GM18526 (cell line): ENCODE results near the gene ABCA12.

Experiments
- POLR2A ChIP-seq: IDR thresholded peaks from 3 replicates; pipeline ENCODE4 v1.6.1; 2011; ENCODE audit not compliant: insufficient read length; ENCODE audit errors: extremely low read depth

ABCA12 gene

DNA sequence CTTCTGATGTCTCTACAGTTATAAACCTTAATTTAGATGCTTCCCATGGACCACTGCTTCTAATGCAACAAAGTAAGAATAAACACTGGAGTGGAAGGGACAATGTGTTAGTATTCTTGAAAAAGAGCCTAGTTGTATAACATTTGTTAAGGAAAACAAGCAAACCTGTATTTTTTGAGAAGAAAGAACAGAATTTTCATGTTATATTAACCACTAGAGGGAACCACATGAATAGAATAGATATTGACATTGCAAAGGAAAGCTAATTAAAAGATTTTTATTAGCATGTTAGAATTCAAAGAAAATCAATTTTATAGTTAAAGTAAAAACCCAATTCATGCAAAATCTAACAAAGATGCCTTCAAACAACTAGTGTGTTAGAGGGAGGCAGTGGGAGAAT lies 177.7 kb downstream of the ABCA12 start:
- TF ChIP-seq POLR2A: no peak

DNA sequence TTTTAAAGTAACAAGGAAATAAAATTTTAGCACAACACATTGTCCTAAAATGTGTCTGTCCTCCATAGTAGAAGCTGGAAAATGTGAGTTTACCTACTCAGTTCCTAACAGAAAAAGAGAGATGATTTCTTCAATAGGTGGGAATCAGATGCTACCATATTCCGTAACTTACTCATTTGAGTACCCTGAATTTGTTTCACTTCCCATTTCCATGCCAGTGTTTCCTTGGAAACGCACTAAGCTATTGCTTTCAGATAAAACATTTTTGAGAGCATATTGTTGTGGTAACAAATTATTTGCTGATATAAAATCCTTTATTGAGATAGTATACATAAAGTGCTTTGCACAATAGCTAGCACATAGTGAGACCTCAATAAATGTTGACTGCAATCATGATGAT lies 191.5 kb downstream of the ABCA12 start:
- TF ChIP-seq POLR2A: no peak

DNA sequence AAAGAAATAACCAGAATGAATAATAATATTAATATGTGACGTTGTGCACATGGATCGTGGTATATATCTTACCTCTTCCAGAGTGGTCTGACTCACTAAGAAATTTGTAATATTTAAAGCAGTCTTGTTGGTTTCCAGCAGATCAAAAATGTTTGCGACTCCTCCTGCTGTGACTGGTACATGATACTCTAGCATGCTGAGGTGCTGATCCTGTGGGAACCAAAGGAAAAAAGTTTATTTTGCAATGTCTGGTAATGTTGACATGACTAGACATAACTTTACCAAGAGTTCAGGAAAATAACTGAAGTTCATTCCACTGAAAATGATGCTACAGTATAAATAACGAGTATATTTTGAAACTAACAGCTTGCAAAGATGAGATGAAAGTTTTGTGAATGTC lies 204.4 kb downstream of the ABCA12 start:
- no peak for TF ChIP-seq POLR2A

DNA sequence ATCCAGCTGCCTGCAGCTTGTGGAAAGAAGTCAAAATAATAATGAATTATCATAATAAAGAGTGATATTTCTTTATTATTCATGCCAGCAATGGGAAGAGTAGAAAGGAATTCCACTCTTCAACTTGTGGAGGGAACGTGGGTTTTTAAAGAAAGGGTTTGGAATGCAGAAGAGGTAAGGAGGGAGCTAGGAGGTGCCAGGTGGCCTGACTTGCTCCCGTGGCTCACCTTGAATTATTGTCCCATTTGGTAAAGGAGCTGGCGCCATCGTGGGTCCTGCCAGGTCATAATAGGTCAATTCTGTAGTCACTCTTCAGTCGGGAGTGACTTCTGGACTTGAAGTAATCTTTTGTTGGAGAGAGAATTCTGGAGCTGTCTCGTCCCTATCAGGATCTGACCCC lies 233.8 kb downstream of the ABCA12 start:
- TF ChIP-seq POLR2A: no peak

DNA sequence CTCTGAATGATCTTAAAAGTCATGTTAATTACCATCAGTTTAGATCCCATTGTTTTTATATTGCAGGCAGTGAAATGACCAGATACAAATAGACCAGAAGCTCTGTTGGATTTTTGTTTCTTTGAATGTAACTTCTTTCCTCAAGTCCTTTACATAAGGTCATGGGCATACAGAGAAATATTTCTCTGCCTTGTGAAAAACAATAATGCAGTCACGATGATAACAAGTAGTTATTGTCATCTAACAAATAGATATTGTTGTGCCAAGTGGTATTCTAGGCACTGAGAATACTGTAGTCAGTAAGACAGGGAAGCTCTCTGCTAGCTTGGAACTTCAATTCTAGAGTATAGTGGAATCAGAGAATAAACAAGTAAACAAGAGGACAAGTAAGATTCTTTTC lies 234.2 kb downstream of the ABCA12 start:
- no peak for TF ChIP-seq POLR2A

DNA sequence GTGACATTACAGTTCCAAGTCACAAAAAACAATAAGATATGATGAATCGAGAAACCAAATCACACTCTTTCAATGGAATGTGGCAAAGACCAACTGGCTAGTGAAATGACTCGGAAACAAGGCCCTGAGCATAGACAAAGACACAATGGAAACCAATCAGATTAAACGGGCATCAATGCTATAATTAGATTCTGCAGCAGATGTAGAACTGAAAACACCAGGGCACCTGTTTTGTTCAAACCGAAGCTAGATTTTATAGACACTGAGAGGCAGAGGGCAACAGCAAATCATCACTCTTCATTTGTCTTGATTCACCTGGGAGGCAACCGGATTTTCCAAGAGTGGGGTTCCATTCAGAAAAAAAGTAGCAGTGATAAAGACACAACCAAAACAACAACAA lies 236.1 kb downstream of the ABCA12 start:
- TF ChIP-seq POLR2A: no peak

DNA sequence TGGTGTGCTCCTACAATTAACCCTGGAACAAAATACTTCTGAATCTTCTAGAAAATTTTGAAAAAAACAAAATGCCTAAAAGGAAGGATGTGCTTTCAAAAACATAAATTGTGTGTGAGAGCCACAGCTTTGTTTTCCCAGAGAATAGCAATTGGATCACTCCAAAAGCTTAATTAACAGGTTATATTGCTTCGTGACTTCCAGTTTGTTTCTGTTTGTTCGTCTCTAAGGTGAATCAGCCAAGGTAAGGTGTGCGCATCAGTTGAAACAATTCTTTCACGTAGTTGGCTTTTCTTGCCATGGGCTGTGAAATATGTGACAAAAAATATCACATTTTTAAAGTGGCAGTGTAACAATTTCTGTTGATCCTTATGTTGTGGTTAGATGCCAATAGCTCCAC lies 238.7 kb downstream of the ABCA12 start:
- TF ChIP-seq POLR2A: no peak

DNA sequence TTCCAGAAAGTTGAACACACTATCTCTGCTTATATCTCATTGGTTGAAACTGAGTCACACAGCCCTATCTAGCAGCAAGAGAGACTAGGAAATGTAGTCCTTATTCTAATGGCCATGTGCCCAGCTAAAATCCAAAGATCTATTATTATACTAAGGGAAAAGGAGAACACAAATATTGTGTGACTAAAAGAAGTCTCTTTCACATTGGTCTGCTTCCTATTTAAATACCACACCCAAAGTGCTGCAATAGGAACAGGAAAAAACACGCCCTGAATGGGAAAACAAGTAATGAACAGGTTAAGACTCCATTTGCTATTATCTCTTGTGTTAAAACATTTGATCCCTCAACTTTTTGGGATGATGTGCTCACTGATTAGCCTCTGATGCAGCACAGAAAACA lies 242.2 kb downstream of the ABCA12 start:
- no peak for TF ChIP-seq POLR2A

DNA sequence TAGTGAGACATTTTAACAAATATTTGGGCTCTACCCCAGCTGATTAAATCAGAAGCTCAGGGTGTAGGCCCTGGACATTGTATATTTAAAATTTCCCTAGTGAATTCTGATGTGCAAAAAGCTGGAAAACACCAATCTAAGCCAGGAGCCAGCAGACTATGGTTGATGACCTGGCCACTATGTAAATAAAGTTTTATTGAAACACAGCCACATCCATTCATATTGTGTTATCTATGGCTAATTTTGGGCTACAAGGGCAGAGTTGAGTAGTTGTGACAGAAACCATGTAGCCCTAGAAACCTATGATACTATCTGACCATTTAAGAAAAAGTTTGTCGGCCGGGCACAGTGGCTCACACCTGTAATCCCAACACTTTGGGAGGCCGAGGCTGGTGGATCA lies 243.0 kb downstream of the ABCA12 start:
- no peak for TF ChIP-seq POLR2A

DNA sequence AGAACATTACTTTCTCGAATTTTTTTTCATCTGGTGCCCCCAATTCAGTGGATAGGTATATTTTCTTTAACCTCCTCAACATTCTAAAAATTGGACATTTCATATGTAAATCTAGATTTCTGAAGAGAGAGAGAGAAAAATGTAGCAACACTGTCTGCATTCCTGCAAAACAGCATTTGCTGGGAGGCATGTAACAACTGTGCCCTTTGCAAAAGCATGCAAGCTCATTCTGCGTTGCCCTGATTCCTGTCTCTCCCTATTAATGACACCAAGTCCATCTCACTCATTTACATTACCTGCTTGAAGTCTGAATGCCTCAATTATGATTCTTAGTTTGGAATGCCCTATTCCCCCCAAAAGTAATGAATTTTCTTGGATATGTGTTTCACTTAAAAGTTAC lies 249.1 kb downstream of the ABCA12 start:
- TF ChIP-seq POLR2A: no peak

DNA sequence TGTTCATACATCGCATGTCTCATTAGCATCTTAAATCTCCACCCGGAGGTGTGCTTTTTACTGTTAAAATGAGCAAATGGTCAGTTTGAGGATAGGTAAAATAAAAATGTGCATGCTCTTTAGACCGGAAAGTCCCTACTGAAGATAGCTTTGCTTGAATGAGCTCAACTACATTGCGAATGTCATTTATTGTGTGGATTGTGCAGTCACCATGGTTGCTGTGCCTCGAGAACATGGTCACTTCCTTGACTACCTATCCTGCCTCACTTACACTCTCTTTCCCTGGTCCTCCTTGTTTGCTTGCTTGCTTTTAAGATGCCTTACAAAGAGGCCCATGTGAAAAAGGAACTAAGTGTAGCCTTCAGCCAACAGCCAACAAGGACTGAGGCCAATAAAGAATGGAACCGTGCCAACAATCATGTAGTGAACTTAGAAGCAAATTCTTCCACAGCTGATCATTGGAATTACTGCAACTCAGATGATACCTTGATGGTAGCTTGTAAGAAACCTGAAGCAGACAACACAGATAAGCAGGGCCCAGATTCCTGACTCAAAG lies 256.7 kb downstream of the ABCA12 start:
- no peak for TF ChIP-seq POLR2A
